Neuron (in vitro differentiated cells): Measurements from ENCODE around the gene ETDA.

Source experiments
- H2AFZ ChIP-seq: one replicate; pipeline ENCODE4 v1.6.1; 2013; ENCODE audit warnings: low read depth, mild to moderate bottlenecking, inconsistent platforms, low read length, moderate library complexity
- H3K27me3 ChIP-seq: one replicate; pipeline ENCODE4 v1.6.1; 2013; ENCODE audit warnings: low read length; ENCODE audit not compliant: insufficient read depth
- H3K36me3 ChIP-seq: one replicate; pipeline ENCODE4 v1.6.1; 2013; ENCODE audit warnings: low read length; ENCODE audit not compliant: insufficient read depth
- H3K4me1 ChIP-seq: one replicate; pipeline ENCODE4 v1.6.1; 2013; ENCODE audit warnings: low read length; ENCODE audit not compliant: insufficient read depth
- H3K4me3 ChIP-seq: 2 replicates; pipeline ENCODE4 v1.5.1; 2013; ENCODE audit warnings: mild to moderate bottlenecking, low read length, moderate library complexity
- H3K9me3 ChIP-seq: one replicate; pipeline ENCODE4 v1.6.1; 2013; ENCODE audit warnings: low read length

ETDA gene

DNA sequence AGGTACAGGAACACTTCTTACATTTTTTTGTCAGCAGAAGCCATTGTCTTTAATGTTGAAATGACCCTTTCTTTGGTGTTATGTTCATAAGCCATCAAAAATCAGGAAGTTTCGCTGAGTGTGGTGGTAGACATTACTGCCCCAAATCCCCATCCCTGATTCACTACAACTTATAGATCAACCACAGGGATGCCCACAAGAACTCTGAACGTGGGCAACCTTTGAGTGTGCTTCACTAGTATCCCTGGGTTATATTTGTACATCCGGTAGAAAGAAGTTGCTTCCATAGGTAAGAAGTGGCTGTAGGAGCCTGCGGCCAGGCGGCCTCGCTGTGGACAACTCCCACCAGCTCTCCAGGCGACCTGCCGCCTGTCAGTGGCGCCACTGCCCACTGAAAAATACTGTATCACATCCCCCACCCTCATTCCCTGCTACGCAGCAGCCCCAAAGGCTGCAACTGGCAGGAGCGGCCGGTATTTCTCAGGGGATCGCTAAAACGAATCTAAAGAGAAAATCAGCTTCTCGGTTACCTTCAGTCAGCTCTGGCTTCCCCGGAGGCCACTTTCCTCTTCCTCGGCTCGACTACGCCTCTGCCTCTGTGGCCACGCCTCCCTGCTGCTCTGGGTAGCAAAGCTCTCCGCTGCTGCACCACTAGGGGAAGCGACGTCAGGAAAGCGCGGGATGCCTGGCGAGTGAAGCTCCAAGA lies 43.5 kb downstream of the ETDA start:
- Histone ChIP-seq H3K9me3 (no peaks in the 10 kb centered on the region), H3K36me3 (no peaks in the 10 kb centered on the region), H3K27me3 (no peaks in the 10 kb centered on the region), H3K4me1 (no peaks in the 10 kb centered on the region), H3K4me3 (peak overlapping the region; percentile 37), H2AFZ (no peak overlapping the region)

- Histone ChIP-seq H2AFZ (no peak overlapping the region), H3K4me1 (no peaks in the 10 kb centered on the region), H3K9me3 (no peaks in the 10 kb centered on the region), H3K4me3 (peak overlapping the region; percentile 37), H3K36me3 (no peaks in the 10 kb centered on the region), H3K27me3 (no peaks in the 10 kb centered on the region)
These were observed 44.1 kb downstream of the ETDA start for GRCh38 chrX:135295944-135296305.

GRCh38 chrX:135302269-135302873 lies 50.5 kb downstream of the ETDA start:
- H3K36me3 ChIP-seq = no peaks in the 10 kb centered on the region
- H3K9me3 ChIP-seq = no peaks in the 10 kb centered on the region
- no peaks in the 10 kb centered on the region for H3K4me1 ChIP-seq
- no peak overlapping the region for H3K4me3 ChIP-seq
- H2AFZ ChIP-seq = no peak overlapping the region
- H3K27me3 ChIP-seq = no peaks in the 10 kb centered on the region
